Measurements from ENCODE around the gene MYT1.
"Not testable (repeated sequence)": the region's sequence is repeated elsewhere in the genome, so short reads cannot be mapped to it uniquely, and the experiment has no call there.

Gene MYT1

DNA sequence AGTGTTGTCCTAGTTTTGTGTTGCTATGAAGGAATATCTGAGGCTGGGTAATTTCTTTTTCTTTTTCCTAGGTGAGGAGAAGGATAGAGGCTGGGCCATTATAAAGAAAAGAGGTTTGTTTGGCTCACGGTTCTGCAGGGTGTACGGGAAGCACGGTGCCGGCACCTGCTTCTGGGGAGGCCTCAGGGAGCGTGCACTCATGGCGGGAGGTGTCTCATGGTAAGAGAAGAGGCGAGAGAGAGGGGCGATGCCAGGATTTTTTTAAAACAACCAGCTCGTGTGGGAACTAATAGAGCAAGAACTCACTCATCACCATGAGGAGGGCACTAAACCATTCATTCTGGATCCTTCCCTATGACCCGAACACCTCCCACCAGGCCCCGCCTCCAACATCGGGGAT is 42.7 kb upstream of the MYT1 start:
- H3K4me3 ChIP-seq (ENCODE audit: low read length), result no peak overlapping the region
- DNase-seq (ENCODE audit: low read depth), result no peak
- no peak for TF ChIP-seq CTCF (conservative IDR thresholded peaks at IDR 0.05; ENCODE audit: low read depth, low read length)

DNA sequence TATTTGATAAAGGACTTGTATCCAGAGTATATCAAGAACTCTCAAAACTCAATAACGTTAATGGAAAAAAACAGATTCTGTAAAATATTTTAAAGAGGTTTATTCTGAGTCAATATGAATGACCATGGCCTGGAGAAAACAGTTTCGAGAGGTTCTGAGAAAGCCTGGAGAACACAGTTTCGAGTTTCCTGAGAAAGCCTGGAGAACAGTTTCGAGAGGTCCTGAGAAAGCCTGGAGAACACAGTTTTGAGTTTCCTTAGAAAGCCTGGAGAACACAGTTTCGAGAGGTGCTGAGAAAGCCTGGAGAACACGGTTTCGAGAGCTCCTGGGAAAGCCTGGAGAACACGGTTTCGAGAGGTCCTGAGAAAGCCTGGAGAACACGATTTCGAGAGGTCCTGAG is 41.3 kb upstream of the MYT1 start:
- DNase-seq (ENCODE audit: low read depth); H3K4me3 ChIP-seq (ENCODE audit: low read length): not testable (repeated sequence)

- DNase-seq (ENCODE audit: low read depth); H3K4me3 ChIP-seq (ENCODE audit: low read length): not testable (repeated sequence)
Measured at GRCh38 chr20:64123517-64123916, 40.7 kb upstream of the MYT1 start.

DNA sequence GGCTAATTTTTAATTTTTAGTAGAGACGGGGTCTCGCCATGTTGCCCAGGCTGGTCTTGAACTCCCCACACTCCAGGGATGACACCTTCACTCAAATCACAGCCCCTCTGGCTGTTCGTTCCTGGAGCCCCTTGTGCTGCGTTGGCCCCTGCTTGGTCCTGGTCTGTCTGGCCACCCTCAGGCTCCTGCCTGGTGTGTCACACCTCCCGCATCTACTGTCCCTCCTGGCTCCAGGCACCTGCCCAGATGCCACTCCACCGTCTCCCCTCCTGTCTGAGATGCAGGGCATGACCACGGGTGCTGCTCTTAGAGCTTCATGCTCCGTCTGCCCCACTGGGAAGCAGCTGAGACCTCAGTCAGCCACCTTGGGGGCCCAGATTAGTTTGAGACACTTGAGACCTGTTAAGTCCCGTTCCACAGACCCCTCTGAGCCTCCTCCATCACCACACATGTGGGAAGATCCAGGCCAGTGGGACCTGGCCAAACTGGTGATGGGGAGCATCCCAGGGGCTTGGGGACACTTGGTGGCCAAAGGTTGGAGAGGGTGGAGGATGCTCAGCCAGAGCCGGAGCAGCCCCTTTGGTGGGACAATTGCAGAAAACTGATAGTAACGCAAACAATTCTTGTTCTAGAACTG is 35.0 kb upstream of the MYT1 start:
- H3K4me3 ChIP-seq (ENCODE audit: low read length), result no peak overlapping the region
- no peak for DNase-seq (ENCODE audit: low read depth)
- TF ChIP-seq CTCF (conservative IDR thresholded peaks at IDR 0.05; ENCODE audit: low read depth, low read length), result no peak

DNA sequence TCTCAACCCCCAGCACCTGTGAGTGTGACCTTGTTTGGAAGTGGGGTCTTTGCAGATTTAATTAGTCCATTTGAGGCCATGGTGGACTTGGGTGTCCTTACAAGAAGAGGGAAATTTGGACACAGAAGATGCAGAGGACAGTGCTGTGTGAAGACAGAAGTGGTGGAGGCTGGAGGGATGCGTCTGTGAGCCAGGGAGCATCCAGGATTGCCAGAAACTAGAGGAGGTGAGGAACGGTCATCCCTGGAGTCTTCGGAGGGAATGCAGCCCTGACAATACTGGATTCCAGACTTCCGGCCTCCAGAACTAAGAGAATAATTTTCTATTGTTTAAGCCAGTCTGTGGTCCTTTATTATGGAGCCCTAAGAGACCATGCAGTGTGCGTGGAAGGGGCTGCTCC is 34.0 kb upstream of the MYT1 start:
- no peak for TF ChIP-seq CTCF (conservative IDR thresholded peaks at IDR 0.05; ENCODE audit: low read depth, low read length)
- no peak for DNase-seq (ENCODE audit: low read depth)
- no peak overlapping the region for H3K4me3 ChIP-seq (ENCODE audit: low read length)

DNA sequence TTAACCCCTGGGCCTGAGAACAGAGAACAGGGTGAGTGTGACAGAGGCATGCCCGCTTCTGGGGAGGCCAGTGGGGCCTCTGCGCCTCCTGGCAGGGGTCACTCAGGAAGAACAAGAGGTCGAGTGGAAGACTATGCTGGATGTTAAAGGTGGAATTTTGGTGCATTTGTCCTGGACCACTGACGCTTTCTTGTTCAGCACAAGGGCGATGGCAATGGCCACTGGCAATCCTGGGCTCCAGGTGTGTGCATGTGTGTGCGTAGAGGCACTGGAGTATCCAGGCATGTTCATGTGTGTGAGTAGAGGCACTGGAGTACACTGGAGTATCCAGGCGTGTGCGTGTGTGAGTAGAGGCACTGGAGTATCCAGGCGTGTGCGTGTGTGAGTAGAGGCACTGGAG is 33.4 kb upstream of the MYT1 start:
- no peak for DNase-seq (ENCODE audit: low read depth)
- TF ChIP-seq CTCF (conservative IDR thresholded peaks at IDR 0.05; ENCODE audit: low read depth, low read length), result no peak

GRCh38 chr20:64131406-64131805 is 32.8 kb upstream of the MYT1 start:
- no peak overlapping the region for H3K4me3 ChIP-seq (ENCODE audit: low read length)
- peak; percentile 46 for TF ChIP-seq CTCF (conservative IDR thresholded peaks at IDR 0.05; ENCODE audit: low read depth, low read length)
- DNase-seq (ENCODE audit: low read depth), result no peak

More for the DNA sequence above, 33.4 kb upstream of the MYT1 start:
- no peak overlapping the region for H3K4me3 ChIP-seq (ENCODE audit: low read length)

DNA sequence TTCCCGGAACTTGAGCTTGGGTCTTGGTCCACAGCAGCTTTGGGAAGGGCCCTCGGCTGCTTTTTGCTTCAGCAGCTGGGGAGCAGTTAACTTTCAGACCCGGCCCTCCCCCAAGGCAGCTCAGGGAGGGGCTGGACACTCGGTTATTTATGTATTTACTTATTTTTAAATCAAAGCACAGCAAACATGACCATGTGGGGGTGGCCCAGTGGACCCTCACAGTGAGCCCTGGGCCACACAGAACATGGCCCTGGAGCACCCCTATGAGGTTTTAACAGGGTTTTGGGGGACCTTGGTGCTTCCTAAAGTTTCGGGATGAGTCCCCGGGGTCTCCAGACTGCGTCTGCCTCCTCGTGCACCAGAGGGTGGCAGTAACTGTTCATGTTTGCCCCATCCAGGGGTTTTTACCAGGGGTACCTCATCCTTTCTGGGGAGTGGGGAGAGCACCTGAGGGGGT is 30.3 kb upstream of the MYT1 start:
- TF ChIP-seq CTCF (conservative IDR thresholded peaks at IDR 0.05; ENCODE audit: low read depth, low read length), result peak; percentile 41
- no peak overlapping the region for H3K4me3 ChIP-seq (ENCODE audit: low read length)
- no peak for DNase-seq (ENCODE audit: low read depth)

DNA sequence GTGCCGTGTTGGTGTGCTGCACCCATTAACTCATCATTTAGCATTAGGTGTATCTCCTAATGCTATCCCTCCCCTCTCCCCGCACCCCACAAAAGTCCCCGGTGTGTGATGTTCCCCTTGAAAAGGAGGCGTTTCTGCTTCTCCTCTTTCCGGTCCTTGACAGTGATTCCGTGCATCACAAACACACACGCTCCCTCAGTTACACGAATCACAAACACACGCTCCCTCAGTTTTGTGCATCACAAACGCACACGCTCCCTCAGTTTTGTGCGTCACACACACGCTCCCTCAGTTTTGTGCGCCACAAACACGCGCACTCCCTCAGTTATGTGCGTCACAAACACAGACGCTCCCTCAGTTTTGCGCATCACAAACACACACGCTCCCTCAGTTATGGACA is 29.5 kb upstream of the MYT1 start:
- not testable (repeated sequence) for H3K4me3 ChIP-seq (ENCODE audit: low read length); DNase-seq (ENCODE audit: low read depth)

Measured in retinal pigment epithelial cell (primary cell).